A549 (cell line): ENCODE measurements around the gene ANXA10.

Experiments used
- CTCF ChIP-seq: fragments of >200 bp; sonication (Bioruptor Twin); formaldehyde crosslinking; IDR thresholded peaks from 3 replicates; pipeline ENCODE4 v1.5.1; 2016
- EP300 ChIP-seq, 2 experiments: fragments of >200 bp; sonication (Bioruptor Twin); formaldehyde crosslinking; IDR thresholded peaks; 2 replicates in 1 of 2; 3 replicates in 1 of 2; pipeline ENCODE4 v1.6.1; 2016 to 2017
- HOXA7 ChIP-seq: fragments of 250-450 bp; sonication (Bioruptor Pico); IDR thresholded peaks from 2 replicates; pipeline ENCODE4 v1.5.0; 2020; ENCODE audit warnings: mild to moderate bottlenecking, moderate library complexity
- NR3C1 ChIP-seq: fragments of >200 bp; sonication (Bioruptor Twin); formaldehyde crosslinking; IDR thresholded peaks from 3 replicates; pipeline ENCODE4 v1.6.1; 2017
- POLR2A ChIP-seq: IDR thresholded peaks from 2 replicates; pipeline ENCODE4 v1.6.1; 2012; ENCODE audit warnings: mild to moderate bottlenecking, low read length
- RAD21 ChIP-seq, 2 experiments: fragments of >200 bp in 1 of 2; sonication (Bioruptor Twin) in 1 of 2; formaldehyde crosslinking in 1 of 2; IDR thresholded peaks in 1 of 2; conservative IDR thresholded peaks in 1 of 2; 2 replicates in 1 of 2; 3 replicates in 1 of 2; pipeline ENCODE4 v1.6.1; 2012 to 2018; ENCODE audit warnings: inconsistent platforms in 1 of 2
- RCOR1 ChIP-seq: fragments of 150-350 bp; IDR thresholded peaks from 2 replicates; pipeline ENCODE4 v1.6.1; 2014; ENCODE audit warnings: antibody characterized with exemption, low read length, low read depth
- REST ChIP-seq: fragments of 200-600 bp; sonication (generic); IDR thresholded peaks from 2 replicates; pipeline ENCODE4 v1.6.1; 2016; ENCODE audit warnings: antibody characterized with exemption, mild to moderate bottlenecking, moderate library complexity
- RFX5 ChIP-seq: fragments of 450-650 bp; IDR thresholded peaks from 2 replicates; pipeline ENCODE4 v1.7.1; 2014; ENCODE audit warnings: antibody characterized with exemption, mild to moderate bottlenecking, moderate library complexity
- RNF2 ChIP-seq: fragments of 200-600 bp; sonication (generic); IDR thresholded peaks from 2 replicates; pipeline ENCODE4 v1.6.1; 2016; ENCODE audit warnings: low read depth, mild to moderate bottlenecking, antibody characterized with exemption, moderate library complexity, borderline replicate concordance
- SMC3 ChIP-seq: fragments of >200 bp; sonication (Bioruptor Twin); formaldehyde crosslinking; IDR thresholded peaks from 3 replicates; pipeline ENCODE4 v1.6.1; 2018; ENCODE audit warnings: inconsistent platforms
- SREBF2 ChIP-seq: fragments of 450-650 bp; IDR thresholded peaks from 2 replicates; pipeline ENCODE4 v1.6.1; 2014; ENCODE audit warnings: mild to moderate bottlenecking, moderate library complexity
- USF2 ChIP-seq: fragments of 450-650 bp; IDR thresholded peaks from 2 replicates; pipeline ENCODE4 v1.6.1; 2014; ENCODE audit warnings: antibody characterized with exemption

- TF ChIP-seq RNF2, result no peak
- no peak for TF ChIP-seq CTCF
- TF ChIP-seq SMC3, result no peak
- TF ChIP-seq SREBF2, result no peak
- no peak for TF ChIP-seq RCOR1
- no peak for TF ChIP-seq RFX5
- no peak for TF ChIP-seq EP300 (IDR thresholded peaks at IDR 0.05)
- no peak for TF ChIP-seq RAD21 (conservative IDR thresholded peaks at IDR 0.05 in 1 of 2, IDR thresholded peaks at IDR 0.05 in 1 of 2)
- no peak for TF ChIP-seq POLR2A
- TF ChIP-seq USF2, result no peak
- no peak for TF ChIP-seq HOXA7 (CRISPR knock-in tag)
- TF ChIP-seq NR3C1, result no peak
- TF ChIP-seq REST, result no peak
These were observed 34.6 kb downstream of the ANXA10 start for GRCh38 chr4:168126952-168127351.
